AG09309 (cell line): ENCODE data around the gene TLE1.

Source experiments
- DNase-seq: peaks from one replicate; pipeline ENCODE4 v3.0.0-alpha.2; 2010; ENCODE audit warnings: low read depth
- H3K4me3 ChIP-seq: 2 replicates; pipeline ENCODE4 v1.5.1; 2011; ENCODE audit warnings: mild to moderate bottlenecking, low read depth, low read length, moderate library complexity; ENCODE audit not compliant: control insufficient read depth
- CTCF ChIP-seq: IDR thresholded peaks from 2 replicates; pipeline ENCODE4 v1.5.1; 2011; ENCODE audit warnings: mild to moderate bottlenecking, low read depth, low read length, inconsistent platforms; ENCODE audit not compliant: insufficient read depth, control insufficient read depth; ENCODE audit errors: missing control alignments

The TLE1 gene

GRCh38 chr9:81536242-81537025 lies 152.9 kb downstream of the TLE1 start:
- no peak overlapping the region for H3K4me3 ChIP-seq
- no peak for DNase-seq
- TF ChIP-seq CTCF = no peak

- no peak for TF ChIP-seq CTCF
- no peak overlapping the region for H3K4me3 ChIP-seq
- DNase-seq = no peak
Measured at GRCh38 chr9:81535542-81536241, 153.7 kb downstream of the TLE1 start.

- no peak for DNase-seq
- H3K4me3 ChIP-seq = no peak overlapping the region
- TF ChIP-seq CTCF = no peak
Measured at GRCh38 chr9:81534138-81534875, 155.0 kb downstream of the TLE1 start.
